Heart left ventricle (tissue), 13 donors: ENCODE data around the gene NLGN3.

ENCODE experiments used
- POLR2A ChIP-seq, 2 donors: fragments of 450-650 bp; IDR thresholded peaks; one replicate each; pipeline ENCODE4 v1.6.1; 2017; ENCODE audit warnings: antibody characterized with exemption in 2 of 2, mild to moderate bottlenecking in 2 of 2, moderate library complexity in 2 of 2
- TF ChIP-seq, protein P1 (sequence below), 12 donors: fragments of 200-600 bp; sonication (generic) in 4 of 12; IDR thresholded peaks; one replicate each; pipeline versions ENCODE4 v1.5.0 to v1.8.0; 2018 to 2022; ENCODE audit warnings: antibody characterized with exemption in 12 of 12, mild to moderate bottlenecking in 5 of 12
- donor health status: ischemic (EF 13 %, LVEDD 7.1; RV severe dilation, severe dysfunction).
- donor health status: DM: no; HTN: yes; CAD: no.
- donor health status: DM: no; HTN: no; CAD: no.
- donor health status: ischemic (EF 25% LVEDD 6.9; RV normal size, moderate dysfunction).
- donor health status: ischemic (EF 25% LVEDD 5.7; RV mildly dilated, moderate dysfunction).
- donor health status: ischemic (EF 35%, LVEDD 5.7; RV mildly dilated, moderate dysfunction).
- donor health status: nonischemic (EF 11% LVEDD 7.7; RV severe dilation, severe dysfunction).
- donor health status: DM: yes; HTN: yes; CAD: no.
- donor health status: PGD.
- donor health status: ischemic (EF 29% LVEDD 5.4; RV normal size, mild dysfunction).
- donor health status: nonischemic (EF 23%, LVEDD 6.1; RV moderate dilation, normal function).

DNA sequence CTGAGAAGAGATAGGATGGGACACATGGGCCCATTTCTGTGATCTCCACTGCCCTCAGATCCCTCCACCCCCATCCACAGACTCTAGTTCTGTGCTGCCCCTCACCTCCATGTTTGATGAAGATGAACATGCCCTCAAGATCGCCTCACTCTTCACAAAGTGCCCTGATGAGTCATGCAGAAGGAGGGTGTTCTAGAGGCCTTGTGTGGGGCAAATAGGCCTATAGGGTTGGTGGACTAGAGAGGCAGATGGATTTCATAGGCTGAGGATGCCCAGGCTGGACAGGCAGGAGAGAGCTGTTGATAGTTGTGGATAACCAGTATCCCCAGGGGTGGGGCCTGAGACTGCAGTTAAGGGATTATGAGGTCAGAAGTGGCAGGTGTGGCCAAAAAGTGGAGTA is 38.2 kb upstream of the NLGN3 start, which contains the start of gene CXorf65:
- TF ChIP-seq, protein P1, sequence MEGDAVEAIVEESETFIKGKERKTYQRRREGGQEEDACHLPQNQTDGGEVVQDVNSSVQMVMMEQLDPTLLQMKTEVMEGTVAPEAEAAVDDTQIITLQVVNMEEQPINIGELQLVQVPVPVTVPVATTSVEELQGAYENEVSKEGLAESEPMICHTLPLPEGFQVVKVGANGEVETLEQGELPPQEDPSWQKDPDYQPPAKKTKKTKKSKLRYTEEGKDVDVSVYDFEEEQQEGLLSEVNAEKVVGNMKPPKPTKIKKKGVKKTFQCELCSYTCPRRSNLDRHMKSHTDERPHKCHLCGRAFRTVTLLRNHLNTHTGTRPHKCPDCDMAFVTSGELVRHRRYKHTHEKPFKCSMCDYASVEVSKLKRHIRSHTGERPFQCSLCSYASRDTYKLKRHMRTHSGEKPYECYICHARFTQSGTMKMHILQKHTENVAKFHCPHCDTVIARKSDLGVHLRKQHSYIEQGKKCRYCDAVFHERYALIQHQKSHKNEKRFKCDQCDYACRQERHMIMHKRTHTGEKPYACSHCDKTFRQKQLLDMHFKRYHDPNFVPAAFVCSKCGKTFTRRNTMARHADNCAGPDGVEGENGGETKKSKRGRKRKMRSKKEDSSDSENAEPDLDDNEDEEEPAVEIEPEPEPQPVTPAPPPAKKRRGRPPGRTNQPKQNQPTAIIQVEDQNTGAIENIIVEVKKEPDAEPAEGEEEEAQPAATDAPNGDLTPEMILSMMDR (IDR thresholded peaks at IDR 0.05), result no peak
- no peak for TF ChIP-seq POLR2A (IDR thresholded peaks at IDR 0.05)
